ENCODE measurements around the gene CASP2.

The CASP2 gene

DNA sequence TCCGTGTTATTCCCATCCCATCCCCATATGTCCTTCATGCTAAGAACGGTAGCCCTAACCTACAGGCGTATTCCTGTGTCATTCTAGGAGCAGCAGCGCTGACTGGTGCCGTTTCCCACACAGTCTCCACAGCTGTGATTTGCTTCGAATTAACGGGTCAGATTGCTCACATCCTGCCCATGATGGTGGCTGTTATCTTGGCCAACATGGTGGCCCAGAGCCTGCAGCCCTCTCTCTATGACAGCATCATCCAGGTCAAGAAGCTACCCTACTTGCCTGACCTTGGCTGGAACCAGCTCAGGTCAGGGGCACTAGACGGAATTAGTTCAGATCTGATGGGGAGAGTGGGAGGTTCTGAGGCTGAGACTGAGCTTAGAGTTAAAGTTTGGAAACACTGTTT lies 53.7 kb downstream of the CASP2 start:
- DNase-seq, result no peak

DNA sequence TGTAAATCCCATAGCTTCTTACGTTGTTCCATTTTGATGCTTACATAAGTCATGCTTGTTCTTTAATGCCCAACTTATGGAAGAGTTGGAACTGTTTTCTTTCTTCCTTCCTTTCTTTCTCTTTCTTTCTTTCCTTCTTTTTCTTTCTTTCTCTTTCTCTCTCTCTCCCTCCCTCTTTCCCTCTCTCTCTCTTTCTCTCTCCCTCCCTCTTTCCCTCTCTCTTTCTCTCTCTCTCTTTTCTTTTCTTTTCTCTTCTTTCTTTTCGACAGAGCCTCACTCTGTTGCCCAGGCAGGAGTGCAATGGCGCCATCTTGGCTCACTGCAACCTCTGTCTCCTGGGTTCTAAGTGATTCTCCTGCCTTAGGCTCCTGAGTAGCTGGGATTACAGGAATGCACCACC lies 55.4 kb downstream of the CASP2 start:
- no peak for DNase-seq

DNA sequence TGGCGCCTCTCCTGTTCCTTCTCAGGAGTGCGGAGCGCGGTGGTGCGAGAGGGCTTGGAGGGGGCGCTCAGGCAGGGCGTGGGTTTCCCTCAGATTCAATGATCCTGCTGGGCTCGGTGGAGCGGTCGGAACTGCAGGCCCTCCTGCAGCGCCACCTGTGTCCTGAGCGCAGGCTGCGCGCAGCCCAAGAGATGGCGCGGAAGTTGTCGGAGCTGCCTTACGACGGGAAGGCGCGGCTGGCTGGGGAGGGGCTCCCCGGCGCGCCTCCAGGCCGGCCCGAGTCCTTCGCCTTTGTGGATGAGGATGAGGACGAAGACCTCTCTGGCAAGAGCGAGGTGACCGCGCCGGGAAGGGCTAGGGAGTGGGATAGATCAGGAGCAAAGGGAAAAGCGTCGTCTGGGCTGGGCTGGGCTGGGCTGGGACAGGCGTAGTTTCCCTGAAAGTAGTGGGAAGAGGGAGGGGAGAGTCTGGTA lies 57.3 kb downstream of the CASP2 start:
- peak in 1 of 3 experiments; percentile 31 for DNase-seq

DNA sequence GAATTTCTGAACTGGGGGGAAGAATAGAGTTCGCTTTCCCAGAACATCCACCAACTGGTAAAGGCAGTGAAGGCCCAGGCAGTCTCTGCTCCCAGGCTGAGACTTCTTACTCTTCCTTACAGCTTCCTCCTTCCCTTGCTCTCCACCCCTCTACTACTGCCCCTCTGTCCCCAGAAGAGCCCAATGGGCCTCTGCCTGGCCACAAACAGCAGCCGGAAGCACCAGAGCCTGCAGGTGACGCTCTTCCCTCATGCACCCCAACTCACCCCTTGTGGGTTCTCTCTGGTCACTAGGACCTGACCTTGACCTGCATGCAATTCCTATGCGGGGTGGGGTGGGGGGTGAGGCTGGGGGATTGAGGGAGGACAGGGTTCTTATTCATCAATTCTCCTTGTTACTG lies 57.9 kb downstream of the CASP2 start:
- DNase-seq, result no peak

DNA sequence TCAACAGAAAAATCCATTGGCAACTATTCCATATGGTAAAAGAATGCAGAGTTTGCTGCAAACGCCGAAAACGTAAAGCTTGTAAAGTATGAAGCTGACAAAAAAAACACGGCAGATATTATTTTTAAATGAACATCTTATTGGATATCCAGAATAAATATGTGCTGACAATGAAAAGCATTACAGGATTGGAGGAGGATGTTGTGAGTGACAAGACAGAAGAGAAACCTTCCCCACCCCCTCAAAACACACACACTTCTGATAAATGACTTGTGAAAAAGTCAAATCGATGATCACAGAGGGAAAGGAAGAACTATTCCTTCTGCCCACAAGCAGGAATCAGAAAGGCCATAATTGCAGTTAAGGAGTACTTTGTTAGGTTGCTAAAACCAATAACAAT lies 59.8 kb downstream of the CASP2 start:
- DNase-seq, result no peak

DNA sequence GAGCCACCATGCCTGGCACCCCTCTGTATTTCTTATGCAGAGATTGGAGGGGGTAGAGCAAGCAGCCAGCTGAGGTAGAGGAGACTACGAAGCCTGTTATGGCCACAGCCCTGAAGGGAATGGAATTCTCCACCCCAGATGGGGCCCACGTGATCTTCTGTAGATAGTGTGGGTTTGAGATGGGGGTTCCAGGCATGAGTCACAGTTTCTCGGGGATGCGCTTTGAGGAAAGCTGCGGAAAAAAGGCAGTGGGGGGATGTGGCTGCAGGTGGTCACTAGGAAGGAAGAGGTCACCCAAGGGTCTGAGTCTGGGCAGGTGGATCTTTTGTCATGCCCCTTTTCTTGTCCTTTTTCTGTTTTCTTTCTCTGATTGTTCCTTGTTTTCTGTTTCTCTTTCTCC lies 62.9 kb downstream of the CASP2 start:
- no peak for DNase-seq

DNA sequence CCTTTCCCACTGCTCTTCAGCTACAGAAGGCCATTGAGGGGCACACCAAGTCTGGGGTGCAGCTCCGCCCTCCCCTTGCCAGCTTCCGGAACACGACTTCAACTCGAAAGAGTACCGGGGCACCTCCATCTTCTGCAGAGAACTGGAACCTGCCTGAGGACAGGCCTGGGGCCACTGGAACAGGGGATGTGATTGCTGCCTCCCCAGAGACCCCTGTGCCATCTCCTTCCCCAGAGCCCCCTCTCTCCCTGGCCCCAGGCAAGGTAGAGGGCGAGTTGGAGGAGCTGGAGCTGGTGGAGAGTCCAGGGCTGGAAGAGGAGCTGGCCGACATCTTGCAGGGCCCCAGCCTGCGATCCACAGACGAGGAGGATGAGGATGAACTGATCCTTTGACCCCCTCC lies 63.4 kb downstream of the CASP2 start:
- no peak for DNase-seq

DNA sequence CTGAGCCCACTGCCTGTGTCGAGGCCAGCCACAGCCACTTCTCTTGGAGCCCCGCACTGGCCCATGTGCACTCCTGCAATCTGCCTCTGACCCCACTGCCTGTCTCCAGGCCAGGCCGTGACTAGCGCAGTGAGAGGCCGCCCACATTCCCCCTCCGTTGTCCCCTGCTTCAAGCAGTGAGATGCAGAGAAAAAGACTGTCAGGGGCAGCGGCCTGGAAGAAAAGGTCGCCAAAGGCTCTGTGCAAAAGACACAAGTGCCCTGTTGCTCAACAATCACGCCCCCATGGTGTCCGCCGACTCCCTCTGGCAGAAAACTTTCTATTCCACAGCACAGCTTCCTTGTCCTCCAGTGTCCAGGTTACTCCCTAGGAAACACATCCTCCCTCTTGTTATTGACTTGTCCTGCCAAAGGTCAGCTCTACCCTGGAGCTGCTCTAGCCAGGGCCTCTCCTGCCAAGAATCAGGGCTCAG lies 64.4 kb downstream of the CASP2 start:
- DNase-seq, result no peak

DNA sequence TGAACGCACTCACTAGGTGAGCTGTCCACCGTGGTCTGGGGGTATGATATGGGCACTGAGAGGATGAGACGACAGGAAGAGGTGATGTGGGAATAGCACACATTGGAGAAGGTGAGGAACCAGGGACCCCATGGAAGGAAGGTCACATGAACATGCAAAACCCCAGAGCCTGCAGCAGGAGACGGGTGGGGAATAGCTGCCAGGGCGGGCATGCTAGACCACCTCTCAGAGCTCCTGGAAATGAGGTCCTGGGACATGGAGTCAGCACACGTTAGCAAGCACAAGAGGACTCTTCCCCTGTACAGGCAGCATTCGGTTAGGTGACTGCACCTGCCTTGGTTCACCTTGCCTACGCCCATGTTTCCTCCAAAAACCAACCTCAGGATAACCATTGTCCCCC lies 66.2 kb downstream of the CASP2 start:
- no peak for DNase-seq

DNA sequence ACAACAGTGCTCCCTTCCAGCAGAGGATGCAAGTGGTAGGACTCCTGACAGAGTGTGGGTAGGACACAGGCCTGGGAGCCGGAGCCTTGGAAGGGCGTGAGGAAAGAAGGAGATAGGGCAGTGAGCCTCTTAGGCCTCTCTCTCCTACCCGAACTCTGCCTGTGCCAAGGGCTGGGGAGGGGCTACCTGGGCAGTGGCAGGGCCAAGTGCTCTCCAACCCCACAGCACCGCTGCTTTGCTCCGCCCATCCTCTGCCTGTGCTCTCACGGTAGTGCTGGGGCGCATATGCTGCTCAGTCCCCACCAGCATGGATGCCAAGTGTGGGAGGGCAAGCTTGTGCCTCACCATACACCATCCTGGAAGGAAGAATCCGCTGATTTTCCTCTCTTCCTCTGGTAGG lies 66.8 kb downstream of the CASP2 start:
- DNase-seq, result no peak

DNA sequence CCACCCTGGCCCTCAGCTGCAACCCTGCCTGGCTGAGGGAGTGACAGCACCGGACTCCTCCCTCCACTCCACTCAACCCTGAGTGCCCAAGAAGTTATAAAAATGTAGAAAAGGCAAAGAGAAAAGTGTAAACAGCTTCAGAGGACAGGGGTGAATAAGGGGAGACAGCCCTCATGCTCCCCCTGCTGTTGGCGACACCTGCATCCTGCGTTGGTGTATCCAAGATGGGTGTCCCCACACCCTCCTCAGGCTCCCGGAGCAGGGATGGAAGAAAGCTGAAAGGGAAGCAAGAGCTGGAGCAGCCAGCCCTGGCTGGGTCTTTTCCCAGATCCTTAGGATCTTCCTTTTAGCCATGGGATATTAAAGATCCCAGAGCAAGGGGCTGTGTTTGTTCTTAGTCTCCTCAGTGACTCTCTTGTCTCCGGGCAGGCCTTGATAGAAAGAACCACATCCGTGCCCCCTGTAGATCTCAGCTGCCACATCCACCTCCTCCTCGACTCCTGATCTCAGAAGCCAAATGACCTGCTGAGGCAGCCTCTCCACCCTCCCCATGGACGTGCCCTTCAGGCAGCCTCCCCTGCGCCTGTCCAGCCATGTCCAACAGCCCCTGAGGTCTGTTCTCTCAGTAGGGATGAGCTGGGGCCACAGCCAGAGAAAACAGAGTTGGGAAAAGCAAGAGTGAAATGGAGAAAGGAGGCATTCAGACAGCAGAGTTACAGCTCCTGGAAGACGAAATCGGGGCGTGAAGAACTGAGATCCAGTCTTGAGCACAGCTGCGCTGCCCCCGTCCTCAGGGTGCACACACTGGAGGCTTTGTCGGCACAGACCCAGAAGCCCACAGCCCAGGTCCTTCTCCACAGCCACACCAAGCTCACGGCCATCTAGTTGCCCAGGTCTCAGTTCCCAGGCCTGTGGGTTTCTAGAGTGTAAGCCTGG lies 67.6 kb downstream of the CASP2 start:
- no peak for DNase-seq

DNA sequence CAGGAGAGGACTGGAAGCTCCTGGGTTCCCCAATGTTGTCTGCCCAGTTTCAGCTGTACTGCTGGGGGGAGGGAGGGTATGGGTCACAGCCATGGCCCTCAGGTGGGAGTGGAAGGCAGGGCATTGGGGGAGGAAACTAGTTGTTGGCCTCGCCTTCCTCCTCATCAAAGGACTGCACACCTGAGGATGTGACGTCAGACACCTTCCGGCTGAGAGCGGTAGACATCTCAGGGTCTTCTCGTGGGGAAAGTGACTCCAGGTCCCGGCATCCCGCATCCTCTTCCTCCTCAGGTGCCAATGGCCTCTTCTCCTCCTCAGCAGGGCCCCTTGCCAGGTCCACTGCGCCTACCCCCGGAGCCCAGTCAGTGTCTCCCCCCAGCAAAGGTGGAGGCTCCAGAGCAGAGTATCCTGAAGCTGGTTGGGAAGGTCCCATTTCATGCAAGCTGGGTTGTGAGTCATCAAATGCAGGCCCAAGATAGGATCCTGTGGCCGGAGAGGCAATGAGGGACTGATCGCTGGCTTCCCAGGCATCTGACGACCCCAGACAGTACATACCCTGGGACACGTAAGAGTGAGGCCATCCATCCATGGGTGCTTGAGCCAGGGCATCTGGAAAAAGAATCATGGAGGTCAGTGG lies 68.4 kb downstream of the CASP2 start:
- no peak for DNase-seq

Measured in NCI-H1417 (cell line).